HEK293 (cell line): ENCODE results near the gene RNF214.

ENCODE experiments used
- CTCF ChIA-PET: fragments of 350-600 bp; formaldehyde crosslinking; extraction: SDS; loops from one replicate; lab custom pipeline; 2021; ENCODE audit warnings: antibody characterized with exemption; lab: Yijun Ruan, JAX
- POLR2A ChIA-PET: fragments of 300-600 bp; formaldehyde crosslinking; extraction: SDS; loops from one replicate; lab custom pipeline; 2020; ENCODE audit warnings: antibody characterized with exemption, inconsistent platforms; lab: Yijun Ruan, JAX
- H3K27ac ChIP-seq: fragments of 200-500 bp; sonication (Bioruptor generic); 2 replicates; pipeline ENCODE4 v1.5.1; 2014; ENCODE audit warnings: low read depth, low read length, control low read depth, inconsistent platforms; ENCODE audit errors: extremely low read depth
- H3K36me3 ChIP-seq, 2 experiments: fragments of 200-500 bp in 1 of 2; sonication (Bioruptor generic) in 1 of 2; 1 replicate in 1 of 2; 2 replicates in 1 of 2; pipeline ENCODE4 v1.5.1; 2014 to 2017; ENCODE audit warnings: inconsistent platforms in 2 of 2, low read length in 2 of 2; ENCODE audit not compliant: control insufficient read depth in 2 of 2, insufficient read depth in 1 of 2
- H3K4me1 ChIP-seq: fragments of 200-500 bp; sonication (Bioruptor generic); 2 replicates; pipeline ENCODE4 v1.5.1; 2014; ENCODE audit warnings: mild to moderate bottlenecking, low read length, inconsistent platforms; ENCODE audit not compliant: control insufficient read depth, insufficient read depth
- H3K4me3 ChIP-seq: 2 replicates; pipeline ENCODE4 v1.5.1; 2011; ENCODE audit warnings: low read depth, mild to moderate bottlenecking, control low read depth, low read length, moderate library complexity
- H3K9me3 ChIP-seq: fragments of 200-500 bp; sonication (Bioruptor generic); 2 replicates; pipeline ENCODE4 v1.5.1; 2014; ENCODE audit warnings: low read depth, low read length, inconsistent platforms; ENCODE audit not compliant: control insufficient read depth, insufficient read depth
- FEZF1 ChIP-seq: fragments of 450-650 bp; formaldehyde crosslinking; IDR thresholded peaks from 2 replicates; pipeline ENCODE4 v1.5.1; 2016; ENCODE audit warnings: missing biosample characterization, missing genetic modification characterization
- HOXC10 ChIP-seq: sonication (generic); formaldehyde crosslinking; IDR thresholded peaks from 2 replicates; pipeline ENCODE4 v1.8.1; 2023; ENCODE audit warnings: mild to moderate bottlenecking, missing genetic modification reagents
- KLF10 ChIP-seq: fragments of 450-650 bp; IDR thresholded peaks from 2 replicates; pipeline ENCODE4 v1.5.1; 2018; ENCODE audit warnings: missing biosample characterization, mild to moderate bottlenecking, missing genetic modification characterization
- ZBTB17 ChIP-seq: fragments of 450-650 bp; formaldehyde crosslinking; IDR thresholded peaks from 2 replicates; pipeline ENCODE4 v1.5.1; 2016; ENCODE audit warnings: missing biosample characterization, missing genetic modification characterization
- ZNF138 ChIP-seq: fragments of 450-650 bp; formaldehyde crosslinking; IDR thresholded peaks from 2 replicates; pipeline ENCODE4 v1.5.1; 2016; ENCODE audit warnings: missing biosample characterization, missing genetic modification characterization, borderline replicate concordance
- ZNF26 ChIP-seq: fragments of 450-650 bp; formaldehyde crosslinking; IDR thresholded peaks from 2 replicates; pipeline ENCODE4 v1.5.1; 2016; ENCODE audit warnings: missing biosample characterization, missing genetic modification characterization
- ZNF302 ChIP-seq: fragments of 450-650 bp; formaldehyde crosslinking; IDR thresholded peaks from 2 replicates; pipeline ENCODE4 v1.5.1; 2016; ENCODE audit warnings: missing biosample characterization, missing genetic modification characterization, low read depth
- ZNF335 ChIP-seq: fragments of 450-650 bp; formaldehyde crosslinking; conservative IDR thresholded peaks from 2 replicates; pipeline ENCODE4 v1.5.1; 2016; ENCODE audit warnings: missing biosample characterization, missing genetic modification characterization
- ZNF366 ChIP-seq: fragments of 450-650 bp; formaldehyde crosslinking; conservative IDR thresholded peaks from 2 replicates; pipeline ENCODE4 v1.5.1; 2016; ENCODE audit warnings: missing biosample characterization, missing genetic modification characterization
- ZNF530 ChIP-seq: fragments of 450-650 bp; formaldehyde crosslinking; IDR thresholded peaks from 2 replicates; pipeline ENCODE4 v1.5.1; 2016; ENCODE audit warnings: low read depth, missing biosample characterization, missing genetic modification characterization
- ZNF600 ChIP-seq: fragments of 450-650 bp; formaldehyde crosslinking; IDR thresholded peaks from 2 replicates; pipeline ENCODE4 v1.5.1; 2016; ENCODE audit warnings: missing biosample characterization, missing genetic modification characterization
- ZNF785 ChIP-seq: fragments of 450-650 bp; formaldehyde crosslinking; IDR thresholded peaks from 2 replicates; pipeline ENCODE4 v1.5.1; 2016; ENCODE audit warnings: missing biosample characterization, missing genetic modification characterization
- TF ChIP-seq, protein P1 (sequence below): fragments of 450-650 bp; formaldehyde crosslinking; IDR thresholded peaks from 2 replicates; pipeline ENCODE4 v1.5.1; 2016; ENCODE audit warnings: missing biosample characterization, missing genetic modification characterization, borderline replicate concordance
- TF ChIP-seq, protein P2 (sequence below): fragments of 450-650 bp; formaldehyde crosslinking; IDR thresholded peaks from 2 replicates; pipeline ENCODE4 v1.5.1; 2017; ENCODE audit warnings: missing biosample characterization, missing genetic modification characterization
- TF ChIP-seq, protein P3 (sequence below): fragments of 450-650 bp; formaldehyde crosslinking; IDR thresholded peaks from 2 replicates; pipeline ENCODE4 v1.5.1; 2016; ENCODE audit warnings: missing biosample characterization, missing genetic modification characterization

Gene RNF214

GRCh38 chr11:117284053-117284452 lies 51.6 kb downstream of the RNF214 start:
- Histone ChIP-seq H3K4me1 (no peaks in the 10 kb centered on the region), H3K36me3 (peaks cover 3 to 90% of the 10 kb centered on the region in 2 experiments), H3K9me3 (no peaks in the 10 kb centered on the region), H3K27ac (no peak overlapping the region), H3K4me3 (no peak overlapping the region)
- ChIA-PET POLR2A (interaction anchor here (0.6 kb wide), 1 partner anchor 1704 kb away, joined by 3 read pairs; no protein-coding TSS in a partner anchor), CTCF (no interaction called here)
- TF ChIP-seq, protein P1, sequence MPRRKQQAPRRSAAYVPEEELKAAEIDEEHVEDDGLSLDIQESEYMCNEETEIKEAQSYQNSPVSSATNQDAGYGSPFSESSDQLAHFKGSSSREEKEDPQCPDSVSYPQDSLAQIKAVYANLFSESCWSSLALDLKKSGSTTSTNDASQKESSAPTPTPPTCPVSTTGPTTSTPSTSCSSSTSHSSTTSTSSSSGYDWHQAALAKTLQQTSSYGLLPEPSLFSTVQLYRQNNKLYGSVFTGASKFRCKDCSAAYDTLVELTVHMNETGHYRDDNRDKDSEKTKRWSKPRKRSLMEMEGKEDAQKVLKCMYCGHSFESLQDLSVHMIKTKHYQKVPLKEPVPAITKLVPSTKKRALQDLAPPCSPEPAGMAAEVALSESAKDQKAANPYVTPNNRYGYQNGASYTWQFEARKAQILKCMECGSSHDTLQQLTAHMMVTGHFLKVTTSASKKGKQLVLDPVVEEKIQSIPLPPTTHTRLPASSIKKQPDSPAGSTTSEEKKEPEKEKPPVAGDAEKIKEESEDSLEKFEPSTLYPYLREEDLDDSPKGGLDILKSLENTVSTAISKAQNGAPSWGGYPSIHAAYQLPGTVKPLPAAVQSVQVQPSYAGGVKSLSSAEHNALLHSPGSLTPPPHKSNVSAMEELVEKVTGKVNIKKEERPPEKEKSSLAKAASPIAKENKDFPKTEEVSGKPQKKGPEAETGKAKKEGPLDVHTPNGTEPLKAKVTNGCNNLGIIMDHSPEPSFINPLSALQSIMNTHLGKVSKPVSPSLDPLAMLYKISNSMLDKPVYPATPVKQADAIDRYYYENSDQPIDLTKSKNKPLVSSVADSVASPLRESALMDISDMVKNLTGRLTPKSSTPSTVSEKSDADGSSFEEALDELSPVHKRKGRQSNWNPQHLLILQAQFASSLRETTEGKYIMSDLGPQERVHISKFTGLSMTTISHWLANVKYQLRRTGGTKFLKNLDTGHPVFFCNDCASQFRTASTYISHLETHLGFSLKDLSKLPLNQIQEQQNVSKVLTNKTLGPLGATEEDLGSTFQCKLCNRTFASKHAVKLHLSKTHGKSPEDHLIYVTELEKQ (tag by site-specific recombination): no peak
- no peak for TF ChIP-seq ZNF26
- TF ChIP-seq FEZF1 (tag by site-specific recombination): no peak
- no peak for TF ChIP-seq ZNF302 (tag by site-specific recombination)
- TF ChIP-seq, protein P2, sequence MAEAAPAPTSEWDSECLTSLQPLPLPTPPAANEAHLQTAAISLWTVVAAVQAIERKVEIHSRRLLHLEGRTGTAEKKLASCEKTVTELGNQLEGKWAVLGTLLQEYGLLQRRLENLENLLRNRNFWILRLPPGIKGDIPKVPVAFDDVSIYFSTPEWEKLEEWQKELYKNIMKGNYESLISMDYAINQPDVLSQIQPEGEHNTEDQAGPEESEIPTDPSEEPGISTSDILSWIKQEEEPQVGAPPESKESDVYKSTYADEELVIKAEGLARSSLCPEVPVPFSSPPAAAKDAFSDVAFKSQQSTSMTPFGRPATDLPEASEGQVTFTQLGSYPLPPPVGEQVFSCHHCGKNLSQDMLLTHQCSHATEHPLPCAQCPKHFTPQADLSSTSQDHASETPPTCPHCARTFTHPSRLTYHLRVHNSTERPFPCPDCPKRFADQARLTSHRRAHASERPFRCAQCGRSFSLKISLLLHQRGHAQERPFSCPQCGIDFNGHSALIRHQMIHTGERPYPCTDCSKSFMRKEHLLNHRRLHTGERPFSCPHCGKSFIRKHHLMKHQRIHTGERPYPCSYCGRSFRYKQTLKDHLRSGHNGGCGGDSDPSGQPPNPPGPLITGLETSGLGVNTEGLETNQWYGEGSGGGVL (tag by site-specific recombination): no peak
- TF ChIP-seq, protein P3, sequence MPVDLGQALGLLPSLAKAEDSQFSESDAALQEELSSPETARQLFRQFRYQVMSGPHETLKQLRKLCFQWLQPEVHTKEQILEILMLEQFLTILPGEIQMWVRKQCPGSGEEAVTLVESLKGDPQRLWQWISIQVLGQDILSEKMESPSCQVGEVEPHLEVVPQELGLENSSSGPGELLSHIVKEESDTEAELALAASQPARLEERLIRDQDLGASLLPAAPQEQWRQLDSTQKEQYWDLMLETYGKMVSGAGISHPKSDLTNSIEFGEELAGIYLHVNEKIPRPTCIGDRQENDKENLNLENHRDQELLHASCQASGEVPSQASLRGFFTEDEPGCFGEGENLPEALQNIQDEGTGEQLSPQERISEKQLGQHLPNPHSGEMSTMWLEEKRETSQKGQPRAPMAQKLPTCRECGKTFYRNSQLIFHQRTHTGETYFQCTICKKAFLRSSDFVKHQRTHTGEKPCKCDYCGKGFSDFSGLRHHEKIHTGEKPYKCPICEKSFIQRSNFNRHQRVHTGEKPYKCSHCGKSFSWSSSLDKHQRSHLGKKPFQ (tag by site-specific recombination): no peak
- TF ChIP-seq ZNF600 (tag by site-specific recombination): no peak
- TF ChIP-seq ZNF138 (tag by site-specific recombination): no peak
- TF ChIP-seq HOXC10 (CRISPR knock-in tag): no peak
- no peak for TF ChIP-seq ZNF366 (tag by site-specific recombination)
- TF ChIP-seq ZNF335: no peak
- TF ChIP-seq ZNF785 (tag by site-specific recombination): no peak
- TF ChIP-seq KLF10: no peak

DNA sequence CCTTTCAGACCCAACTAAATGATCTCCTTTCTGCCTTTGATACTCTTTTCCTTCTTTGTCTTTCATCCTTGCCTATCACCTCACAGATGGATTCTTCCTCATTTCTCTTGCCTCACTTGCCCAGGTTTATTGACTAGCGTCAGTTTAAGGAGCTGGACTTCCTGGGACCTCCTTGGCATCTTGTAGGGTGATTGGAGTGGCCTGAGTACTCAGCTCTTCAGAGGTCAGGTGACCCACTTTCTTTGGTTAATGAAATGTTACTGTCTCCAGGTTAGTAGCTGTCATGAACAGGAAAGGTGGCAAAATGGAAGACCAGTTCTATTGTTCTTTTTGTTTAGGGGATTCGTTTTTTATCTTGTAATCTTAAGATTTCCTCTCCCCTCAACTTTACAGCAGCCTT lies 54.1 kb downstream of the RNF214 start:
- POLR2A ChIA-PET: interaction anchor here (1.1 kb wide), 1 partner anchor 23 kb away, joined by 3 read pairs; no protein-coding TSS in a partner anchor
- no peak overlapping the region for H3K4me3 ChIP-seq
- CTCF ChIA-PET: interaction anchor here (1.3 kb wide), 1 partner anchor 29 kb away, joined by 8 read pairs; the partner anchor contains the start of gene BACE1
- peaks cover 3 to 97% of the 10 kb centered on the region in 2 experiments for H3K36me3 ChIP-seq
- TF ChIP-seq ZNF530 (tag by site-specific recombination) (no peak), ZBTB17 (tag by site-specific recombination) (0 out of 2 replicates have a peak, but pooled peaks have one; percentile 29)
- H3K9me3 ChIP-seq: no peaks in the 10 kb centered on the region
- no peak overlapping the region for H3K27ac ChIP-seq
- no peaks in the 10 kb centered on the region for H3K4me1 ChIP-seq
